GM23338 (cell line): ENCODE results near the gene ZMYND8. TPM values are rescaled to one million over a fixed set of nuclear protein-coding genes. Genes with fewer than 3 reads are reported as not detected.
A peak's percentile ranks its signal among the peaks of the same experiment; 100 is the strongest.

Experiments used
- ATAC-seq: fragments of 200-7000 bp; cut with Tn5 transposase; 3 replicates; pipeline ENCODE4 v1.9.1; 2020
- DNase-seq: peaks from one replicate; pipeline ENCODE4 v3.0.0-alpha.2; 2015; ENCODE audit warnings: low spot score
- H2AFZ ChIP-seq: fragments of 200-600 bp; sonication (generic); 2 replicates; pipeline ENCODE4 v1.8.0; 2016; ENCODE audit warnings: antibody characterized with exemption, mild to moderate bottlenecking, moderate library complexity
- H3F3A ChIP-seq: fragments of 200-600 bp; sonication (generic); replicated peaks from 2 replicates; pipeline ENCODE4 v1.8.0; 2017; ENCODE audit warnings: antibody characterized with exemption, mixed run types, low read depth
- H3K27ac ChIP-seq: fragments of 200-600 bp; sonication (generic); 2 replicates; pipeline ENCODE4 v1.6.1; 2016; ENCODE audit warnings: low read depth
- H3K27me3 ChIP-seq: fragments of 200-600 bp; sonication (generic); 2 replicates; pipeline ENCODE4 v1.8.0; 2016; ENCODE audit warnings: mild to moderate bottlenecking, mixed run types, moderate library complexity; ENCODE audit not compliant: insufficient read depth
- H3K36me3 ChIP-seq: fragments of 200-600 bp; sonication (generic); 2 replicates; pipeline ENCODE4 v1.8.0; 2016; ENCODE audit warnings: mild to moderate bottlenecking; ENCODE audit not compliant: insufficient read depth
- H3K4me1 ChIP-seq: fragments of 200-600 bp; sonication (generic); 2 replicates; pipeline ENCODE4 v1.8.0; 2016; ENCODE audit warnings: mild to moderate bottlenecking, moderate library complexity; ENCODE audit not compliant: insufficient read depth
- H3K4me2 ChIP-seq: fragments of 200-600 bp; sonication (generic); 2 replicates; pipeline ENCODE4 v1.7.1; 2017; ENCODE audit warnings: mixed run types
- H3K4me3 ChIP-seq: fragments of 200-600 bp; sonication (generic); 2 replicates; pipeline ENCODE4 v1.6.1; 2016; ENCODE audit warnings: mixed run types
- H3K79me2 ChIP-seq: fragments of 200-600 bp; sonication (generic); replicated peaks from 2 replicates; pipeline ENCODE4 v1.8.0; 2017; ENCODE audit warnings: mild to moderate bottlenecking; ENCODE audit not compliant: insufficient read depth
- H3K9me2 ChIP-seq: fragments of 200-600 bp; sonication (generic); 2 replicates; pipeline ENCODE4 v1.8.0; 2017; ENCODE audit not compliant: insufficient read depth
- H4K20me1 ChIP-seq: fragments of 200-600 bp; sonication (generic); replicated peaks from 2 replicates; pipeline ENCODE4 v1.8.0; 2017; ENCODE audit warnings: mild to moderate bottlenecking; ENCODE audit not compliant: insufficient read depth
- H3K27ac Mint-ChIP-seq: 2 replicates; pipeline ENCODE4 v1.8.0; 2020; ENCODE audit warnings: inconsistent platforms, mild to moderate bottlenecking, moderate library complexity, mixed read lengths
- H3K27me3 Mint-ChIP-seq: 3 replicates; pipeline ENCODE4 v1.8.0; 2022; ENCODE audit warnings: low read depth, mild to moderate bottlenecking, moderate library complexity, mixed read lengths, inconsistent platforms; ENCODE audit not compliant: insufficient read depth, poor library complexity
- H3K36me3 Mint-ChIP-seq: 3 replicates; pipeline ENCODE4 v1.8.0; 2021; ENCODE audit warnings: low read depth, mild to moderate bottlenecking, inconsistent platforms, moderate library complexity, mixed read lengths
- H3K4me1 Mint-ChIP-seq: 3 replicates; pipeline ENCODE4 v1.8.0; 2020; ENCODE audit warnings: mild to moderate bottlenecking, inconsistent platforms, mixed read lengths
- H3K4me3 Mint-ChIP-seq: 3 replicates; pipeline ENCODE4 v1.8.0; 2021; ENCODE audit warnings: moderate library complexity, mild to moderate bottlenecking, inconsistent platforms, mixed read lengths
- H3K9me3 Mint-ChIP-seq: 3 replicates; pipeline ENCODE4 v1.8.0; 2020; ENCODE audit warnings: moderate library complexity, mild to moderate bottlenecking, inconsistent platforms, mixed read lengths
- CREB1 ChIP-seq: fragments of 250-450 bp; sonication (Bioruptor Pico); IDR thresholded peaks from 2 replicates; pipeline ENCODE4 v1.5.0; 2020; ENCODE audit warnings: low read depth, mild to moderate bottlenecking, moderate library complexity
- EZH2phosphoT487 ChIP-seq: fragments of 200-600 bp; sonication (generic); IDR thresholded peaks from one replicate; pipeline ENCODE4 v1.8.1; 2018; ENCODE audit warnings: antibody characterized with exemption; ENCODE audit not compliant: unreplicated experiment
- POLR2AphosphoS5 ChIP-seq: IDR thresholded peaks from 2 replicates; pipeline ENCODE4 v1.6.1; 2016; ENCODE audit warnings: antibody characterized with exemption, low read depth
- REST ChIP-seq: IDR thresholded peaks from one replicate; pipeline ENCODE4 v1.6.1; 2018; ENCODE audit warnings: antibody characterized with exemption; ENCODE audit not compliant: unreplicated experiment
- STAT1 ChIP-seq: IDR thresholded peaks from one replicate; pipeline ENCODE4 v1.6.1; 2016; ENCODE audit warnings: antibody characterized with exemption; ENCODE audit not compliant: unreplicated experiment
- ZNF331 ChIP-seq: fragments of 250-450 bp; sonication (Bioruptor Pico); IDR thresholded peaks from 2 replicates; pipeline ENCODE4 v1.5.0; 2020; ENCODE audit warnings: low read depth, mild to moderate bottlenecking, moderate library complexity
- polyA plus RNA-seq: library from polyadenylated mRNA; unstranded; fragments of >200 nt; fragmentation: Nextera tagmentation; extraction: Ambion mirVana; gene quantifications from 2 replicates; pipeline ENCODE4 v1.2.1, GENCODE V29; 2016
- total RNA-seq: library from RNA; depleted of rRNA; stranded (reverse); fragments of >200 nt; shearing (Covaris generic); gene quantifications from 2 replicates; pipeline ENCODE4 v1.2.3, GENCODE V29; 2014
- TF ChIP-seq, protein P1 (sequence below), 2 experiments: fragments of 200-600 bp in 1 of 2; sonication (generic) in 1 of 2; conservative IDR thresholded peaks; 2 replicates each; pipeline versions ENCODE4 v1.5.1 to v1.6.1; 2016 to 2017; ENCODE audit warnings: antibody characterized with exemption in 2 of 2, low read depth in 2 of 2, mild to moderate bottlenecking in 2 of 2, moderate library complexity in 1 of 2

The ZMYND8 gene
- total and polyA plus RNA-seq, 2 experiments from 2014 or later = 70.9 to 128 TPM

GRCh38 chr20:47225458-47225857, 131.0 kb downstream of the ZMYND8 start:
- H3K36me3 Mint-ChIP-seq = peaks cover 96% of the 10 kb centered on the region
- no peak overlapping the region for H3K4me3 Mint-ChIP-seq

More at GRCh38 chr20:47225458-47225857, 131.0 kb downstream of the ZMYND8 start:
- H3K4me3 ChIP-seq = no peak overlapping the region
- TF ChIP-seq EZH2phosphoT487 (no peak), REST (no peak), STAT1 (no peak), ZNF331 (no peak), POLR2AphosphoS5 (no peak), CREB1 (CRISPR knock-in tag) (no peak)
- TF ChIP-seq, protein P1, sequence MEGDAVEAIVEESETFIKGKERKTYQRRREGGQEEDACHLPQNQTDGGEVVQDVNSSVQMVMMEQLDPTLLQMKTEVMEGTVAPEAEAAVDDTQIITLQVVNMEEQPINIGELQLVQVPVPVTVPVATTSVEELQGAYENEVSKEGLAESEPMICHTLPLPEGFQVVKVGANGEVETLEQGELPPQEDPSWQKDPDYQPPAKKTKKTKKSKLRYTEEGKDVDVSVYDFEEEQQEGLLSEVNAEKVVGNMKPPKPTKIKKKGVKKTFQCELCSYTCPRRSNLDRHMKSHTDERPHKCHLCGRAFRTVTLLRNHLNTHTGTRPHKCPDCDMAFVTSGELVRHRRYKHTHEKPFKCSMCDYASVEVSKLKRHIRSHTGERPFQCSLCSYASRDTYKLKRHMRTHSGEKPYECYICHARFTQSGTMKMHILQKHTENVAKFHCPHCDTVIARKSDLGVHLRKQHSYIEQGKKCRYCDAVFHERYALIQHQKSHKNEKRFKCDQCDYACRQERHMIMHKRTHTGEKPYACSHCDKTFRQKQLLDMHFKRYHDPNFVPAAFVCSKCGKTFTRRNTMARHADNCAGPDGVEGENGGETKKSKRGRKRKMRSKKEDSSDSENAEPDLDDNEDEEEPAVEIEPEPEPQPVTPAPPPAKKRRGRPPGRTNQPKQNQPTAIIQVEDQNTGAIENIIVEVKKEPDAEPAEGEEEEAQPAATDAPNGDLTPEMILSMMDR (conservative IDR thresholded peaks at IDR 0.05; ENCODE audit: low read depth in 2 of 2) = no peak
- H3K27me3 Mint-ChIP-seq = peaks cover 10% of the 10 kb centered on the region
- H3K36me3 ChIP-seq = peaks cover 77% of the 10 kb centered on the region
- H3K27me3 ChIP-seq = no peaks in the 10 kb centered on the region
- no peaks in the 10 kb centered on the region for H3K9me3 Mint-ChIP-seq
- H3K27ac Mint-ChIP-seq = no peak overlapping the region
- no peak overlapping the region for H3K4me2 ChIP-seq
- DNase-seq (no peak), ATAC-seq (no peak)
- no peak overlapping the region for H2AFZ ChIP-seq
- H3K27ac ChIP-seq = peak overlapping the region; percentile 68; the same call in 1 of the 2 replicates
- no peaks in the 10 kb centered on the region for H3K9me2 ChIP-seq
- no peaks in the 10 kb centered on the region for H3K4me1 ChIP-seq
- H3K79me2 ChIP-seq = peaks cover 32% of the 10 kb centered on the region
- peaks cover 13% of the 10 kb centered on the region; the same call in 1 of the 2 replicates for H4K20me1 ChIP-seq
- peaks cover 21% of the 10 kb centered on the region for H3F3A ChIP-seq
- peaks cover 3% of the 10 kb centered on the region; the same call in 1 of the 3 replicates for H3K4me1 Mint-ChIP-seq
